GM13976 (cell line): ENCODE results near the gene SORBS2.

Experiments used
- DNase-seq: peaks from one replicate; pipeline ENCODE4 v3.0.0; 2012; ENCODE audit warnings: low spot score
- in situ Hi-C: fragments of 300-500 bp; cut with MboI; formaldehyde crosslinking; loops from one replicate; pipeline ENCODE4 v1.12.0; 2022; ENCODE audit warnings: low sequenced_read_pairs, mixed read lengths, inconsistent platforms; ENCODE audit not compliant: unreplicated experiment
- TF ChIP-seq, protein P1 (sequence below): IDR thresholded peaks from 2 replicates; pipeline ENCODE4 v1.5.1; 2012; ENCODE audit warnings: borderline replicate concordance, mild to moderate bottlenecking; ENCODE audit not compliant: insufficient read depth; ENCODE audit errors: extremely low read depth, missing control alignments, control extremely low read depth

The SORBS2 gene

GRCh38 chr4:185642907-185643306 is 169.1 kb downstream of the SORBS2 start:
- TF ChIP-seq, protein P1, sequence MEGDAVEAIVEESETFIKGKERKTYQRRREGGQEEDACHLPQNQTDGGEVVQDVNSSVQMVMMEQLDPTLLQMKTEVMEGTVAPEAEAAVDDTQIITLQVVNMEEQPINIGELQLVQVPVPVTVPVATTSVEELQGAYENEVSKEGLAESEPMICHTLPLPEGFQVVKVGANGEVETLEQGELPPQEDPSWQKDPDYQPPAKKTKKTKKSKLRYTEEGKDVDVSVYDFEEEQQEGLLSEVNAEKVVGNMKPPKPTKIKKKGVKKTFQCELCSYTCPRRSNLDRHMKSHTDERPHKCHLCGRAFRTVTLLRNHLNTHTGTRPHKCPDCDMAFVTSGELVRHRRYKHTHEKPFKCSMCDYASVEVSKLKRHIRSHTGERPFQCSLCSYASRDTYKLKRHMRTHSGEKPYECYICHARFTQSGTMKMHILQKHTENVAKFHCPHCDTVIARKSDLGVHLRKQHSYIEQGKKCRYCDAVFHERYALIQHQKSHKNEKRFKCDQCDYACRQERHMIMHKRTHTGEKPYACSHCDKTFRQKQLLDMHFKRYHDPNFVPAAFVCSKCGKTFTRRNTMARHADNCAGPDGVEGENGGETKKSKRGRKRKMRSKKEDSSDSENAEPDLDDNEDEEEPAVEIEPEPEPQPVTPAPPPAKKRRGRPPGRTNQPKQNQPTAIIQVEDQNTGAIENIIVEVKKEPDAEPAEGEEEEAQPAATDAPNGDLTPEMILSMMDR, result no peak
- in situ Hi-C loops, result loop anchor here (10.0 kb wide), 1 partner anchor 372 kb away; no protein-coding TSS in a partner anchor

GRCh38 chr4:185640811-185641675 is 171.0 kb downstream of the SORBS2 start:
- TF ChIP-seq, protein P1, result no peak

More at GRCh38 chr4:185642907-185643306, 169.1 kb downstream of the SORBS2 start:
- DNase-seq, result no peak

GRCh38 chr4:185638548-185639301 is 173.3 kb downstream of the SORBS2 start:
- TF ChIP-seq, protein P1, result no peak
- no peak for DNase-seq
- in situ Hi-C loops, result no loop called here

More at GRCh38 chr4:185640811-185641675, 171.0 kb downstream of the SORBS2 start:
- DNase-seq, result peak; percentile 61
- in situ Hi-C loops, result loop anchor here (10.0 kb wide), 1 partner anchor 374 kb away; no protein-coding TSS in a partner anchor

DNA sequence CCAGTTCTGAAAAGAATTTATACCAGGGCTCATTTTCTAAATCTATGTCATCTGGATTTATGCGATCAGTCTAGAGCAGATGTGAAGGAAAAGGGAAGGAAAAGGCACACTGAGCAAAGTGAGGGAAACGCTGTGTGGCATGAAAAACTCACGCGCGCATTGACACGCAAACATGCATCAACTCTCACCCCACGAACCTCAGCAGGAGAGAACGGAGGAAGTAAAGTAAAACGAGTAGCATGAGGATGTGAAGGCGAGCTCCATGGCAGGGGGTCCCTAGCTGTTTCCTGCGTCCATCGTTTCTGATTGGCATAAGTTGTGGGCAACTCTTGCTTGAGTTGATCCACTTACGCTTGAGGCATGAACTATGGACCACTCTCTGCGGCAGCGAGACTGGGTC is 173.9 kb downstream of the SORBS2 start:
- DNase-seq, result no peak
- TF ChIP-seq, protein P1, result no peak
- in situ Hi-C loops, result no loop called here

DNA sequence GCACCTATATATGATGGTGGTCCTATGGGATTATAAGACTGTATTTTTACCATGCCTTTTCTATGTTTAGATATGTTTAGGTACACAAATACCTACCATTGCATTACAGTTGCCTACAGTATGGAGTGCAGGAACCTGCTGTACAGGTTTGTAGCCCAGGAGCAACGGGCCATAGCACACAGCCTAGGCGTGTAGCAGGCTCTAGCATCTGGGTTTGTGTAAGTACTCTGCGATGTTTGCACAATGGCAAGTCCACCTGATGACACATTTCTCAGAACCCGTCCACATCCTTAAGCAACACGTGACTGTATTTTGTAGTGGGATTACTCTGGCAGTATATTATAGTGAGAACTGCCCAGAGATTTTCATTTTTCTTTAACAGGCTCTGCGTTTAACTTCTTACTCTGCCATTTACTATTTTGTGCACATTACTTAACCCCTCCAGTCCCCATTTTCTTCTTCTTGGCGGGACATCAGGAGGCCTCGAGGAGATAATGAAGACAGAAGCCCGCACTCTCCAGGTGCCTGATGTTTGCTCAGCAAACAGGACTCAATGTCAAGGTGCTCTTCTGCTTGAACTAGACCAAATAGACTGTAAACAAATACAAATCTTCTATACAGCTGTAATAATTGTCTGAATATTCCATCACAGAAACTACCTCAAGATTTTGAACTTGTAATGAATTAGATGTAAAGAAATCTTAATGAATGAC is 174.7 kb downstream of the SORBS2 start:
- no peak for DNase-seq
- TF ChIP-seq, protein P1, result no peak
- in situ Hi-C loops, result no loop called here

- TF ChIP-seq, protein P1, result peak; percentile 11
- in situ Hi-C loops, result no loop called here
- DNase-seq, result no peak
These were observed 177.8 kb downstream of the SORBS2 start for GRCh38 chr4:185634066-185634652.
